Measurements from ENCODE around the gene DIPK1C. TPM values are rescaled to one million over a fixed set of nuclear protein-coding genes. Genes with fewer than 3 reads are reported as not detected.

Gene DIPK1C
- total and polyA plus RNA-seq, 9 of the 15 experiments (the other 6 are each of a cell fraction or from before 2014, with no cell fraction given): 0.04 to 0.32 (median 0.15) TPM; not detected in 2

DNA sequence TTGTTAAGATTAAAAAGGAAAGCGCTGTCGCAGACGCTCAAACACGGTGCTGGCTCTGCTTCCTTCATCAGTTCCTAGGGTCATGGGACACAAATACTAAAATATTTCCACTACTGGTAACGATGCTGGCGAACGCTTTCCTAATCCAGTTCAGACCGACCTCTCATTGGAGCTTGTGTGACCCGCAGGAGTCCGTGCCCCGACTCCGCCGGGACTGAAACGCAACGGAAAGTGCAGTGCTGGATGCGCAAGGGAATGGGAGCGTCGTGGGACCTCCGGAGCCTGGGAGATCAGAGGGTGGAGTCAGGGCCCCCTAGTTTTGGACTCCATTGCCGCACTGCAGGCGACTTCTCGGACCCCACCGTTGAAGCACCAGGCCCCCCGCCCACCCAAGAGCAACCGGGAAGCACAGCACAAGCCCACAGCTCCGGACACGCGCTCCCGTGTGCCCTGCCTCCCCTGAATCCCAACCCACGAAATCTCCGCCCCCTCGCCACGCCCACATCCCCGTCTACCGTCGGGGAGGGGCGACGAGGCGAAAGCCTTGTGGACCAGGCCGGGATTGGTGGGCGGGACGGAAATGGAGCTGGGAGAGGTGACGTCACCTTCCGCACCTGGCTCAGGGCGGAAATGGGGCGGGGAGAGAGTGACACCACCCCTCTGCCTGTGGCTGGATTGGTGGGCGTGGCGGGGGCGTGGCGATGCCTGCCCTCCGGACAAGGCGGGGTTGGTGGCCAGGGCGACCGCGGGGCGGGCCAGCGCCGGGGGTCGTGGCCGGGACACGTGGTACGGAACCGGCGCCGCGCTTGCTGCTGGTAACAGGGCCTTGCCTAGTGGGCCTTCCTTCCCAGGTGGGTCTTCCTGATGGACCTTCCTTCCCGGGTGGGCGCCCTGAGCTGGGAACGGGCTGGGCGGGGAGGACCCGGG is 38.7 kb upstream of the DIPK1C start, which contains the start of gene CNDP2 (continued):
- TF ChIP-seq SRSF9 (IDR thresholded peaks at IDR 0.05; ENCODE audit: borderline replicate concordance, low read depth, low read length): no peak
- TF ChIP-seq ZC3H8 (IDR thresholded peaks at IDR 0.05): no peak
- TF ChIP-seq SREBF2 (CRISPR knock-in tag; IDR thresholded peaks at IDR 0.05): no peak
- TF ChIP-seq ZNF707 (CRISPR knock-in tag; conservative IDR thresholded peaks at IDR 0.05): no peak
- TF ChIP-seq POLR2AphosphoS5 (IDR thresholded peaks at IDR 0.05; ENCODE audit: control insufficient read depth, insufficient read depth, low read depth, low read length): no peak
- TF ChIP-seq BCL6 (CRISPR knock-in tag; IDR thresholded peaks at IDR 0.05): no peak
- no peak for TF ChIP-seq MTA1 (IDR thresholded peaks at IDR 0.05; ENCODE audit: borderline replicate concordance)
- no peak for TF ChIP-seq CHCHD3 (CRISPR knock-in tag; IDR thresholded peaks at IDR 0.05)
- no peak for TF ChIP-seq GMEB1 (CRISPR knock-in tag; IDR thresholded peaks at IDR 0.05)
- no peak for TF ChIP-seq ZNF253 (CRISPR knock-in tag; conservative IDR thresholded peaks at IDR 0.05)
- no peak for TF ChIP-seq PPARD (CRISPR knock-in tag; IDR thresholded peaks at IDR 0.05)
- TF ChIP-seq HEY1 (CRISPR knock-in tag; IDR thresholded peaks at IDR 0.05; ENCODE audit: borderline replicate concordance): no peak
- TF ChIP-seq ZNF436 (CRISPR knock-in tag; IDR thresholded peaks at IDR 0.05): no peak
- no peak for TF ChIP-seq RCOR1 (IDR thresholded peaks at IDR 0.05; ENCODE audit: borderline replicate concordance in 1 of 2, low read depth in 2 of 2, low read length in 2 of 2)
- TF ChIP-seq ZNF57 (CRISPR knock-in tag; IDR thresholded peaks at IDR 0.05): no peak
- no peak for TF ChIP-seq HDGF (IDR thresholded peaks at IDR 0.05)
- peak; percentile 93 for TF ChIP-seq SP1 (CRISPR knock-in tag; IDR thresholded peaks at IDR 0.05)
- no peak for TF ChIP-seq ARHGAP35 (IDR thresholded peaks at IDR 0.05; ENCODE audit: partially characterized antibody)
- no peak for TF ChIP-seq HMG20A (CRISPR knock-in tag; conservative IDR thresholded peaks at IDR 0.05)
- TF ChIP-seq TFAM (CRISPR knock-in tag; conservative IDR thresholded peaks at IDR 0.05): no peak
- peak in 1 of 2 experiments; percentile 79; a peak in 1 of 4 replicates for TF ChIP-seq FOXK2 (conservative IDR thresholded peaks at IDR 0.05 in 1 of 2, IDR thresholded peaks at IDR 0.05 in 1 of 2; ENCODE audit: low read depth in 2 of 2)
- peak; percentile 51 for TF ChIP-seq FOSL1 (tag; conservative IDR thresholded peaks at IDR 0.05)
- peak; percentile 76 for TF ChIP-seq SAP30 (IDR thresholded peaks at IDR 0.05; ENCODE audit: borderline replicate concordance, insufficient read depth, low read depth, low read length, poor library complexity, severe bottlenecking)
- peak; percentile 58 for TF ChIP-seq CXXC5 (CRISPR knock-in tag; IDR thresholded peaks at IDR 0.05)
- TF ChIP-seq CREBBP (IDR thresholded peaks at IDR 0.05; ENCODE audit: low read depth, low read length): no peak
- no peak for TF ChIP-seq MLLT1 (IDR thresholded peaks at IDR 0.05)
- TF ChIP-seq SAFB2 (IDR thresholded peaks at IDR 0.05; ENCODE audit: borderline replicate concordance, low read depth, low read length, severe bottlenecking): no peak
- TF ChIP-seq DMBX1 (CRISPR knock-in tag; IDR thresholded peaks at IDR 0.05; ENCODE audit: borderline replicate concordance): no peak
